Stimulated activated CD8-positive, alpha-beta memory T cell treated with anti-CD3 and anti-CD28 coated beads, Interleukin-4, amount 100 ng/mL, for 4 hours (primary cell): Measurements from ENCODE around the gene GCH1.
"Not testable (repeated sequence)": the region's sequence is repeated elsewhere in the genome, so short reads cannot be mapped to it uniquely, and the experiment has no call there.

Source experiments
- DNase-seq, 2 donors: peaks; one replicate each; pipeline ENCODE4 v3.0.0-alpha.2; 2020; ENCODE audit warnings: low read depth in 2 of 2, low spot score in 1 of 2

GCH1 gene

GRCh38 chr14:54902521-54903420, at the start of gene GCH1:
Gene GCH1 (minus strand): TSS chr14:54902826. CDS start chr14:54902663, 163 bp downstream.
- DNase-seq = peak; percentile 38 to 59

- no peak for DNase-seq
These were observed 44.6 kb upstream of the GCH1 start for GRCh38 chr14:54947230-54947629.

- DNase-seq = no peak
These were observed 43.9 kb upstream of the GCH1 start for GRCh38 chr14:54946500-54946899.

GRCh38 chr14:54944737-54945391, 42.2 kb upstream of the GCH1 start:
- DNase-seq = no peak

- DNase-seq = no peak
These were observed 40.3 kb upstream of the GCH1 start for GRCh38 chr14:54942913-54943312.

- DNase-seq = no peak
These were observed 34.2 kb upstream of the GCH1 start for GRCh38 chr14:54936816-54937215.

- DNase-seq = no peak
These were observed 33.3 kb upstream of the GCH1 start for GRCh38 chr14:54935958-54936357.

GRCh38 chr14:54935100-54935499, 32.5 kb upstream of the GCH1 start:
- no peak for DNase-seq

- DNase-seq = no peak
These were observed 30.4 kb upstream of the GCH1 start for GRCh38 chr14:54933006-54933405.

- no peak for DNase-seq
These were observed 29.1 kb upstream of the GCH1 start for GRCh38 chr14:54931598-54932340.

GRCh38 chr14:54931101-54931500, 28.5 kb upstream of the GCH1 start:
- DNase-seq = no peak

GRCh38 chr14:54929556-54929955, 26.9 kb upstream of the GCH1 start:
- no peak for DNase-seq

GRCh38 chr14:54928216-54928615, 25.6 kb upstream of the GCH1 start:
- DNase-seq = no peak

GRCh38 chr14:54927551-54927950, 24.9 kb upstream of the GCH1 start:
- no peak for DNase-seq

GRCh38 chr14:54926570-54926969, 23.9 kb upstream of the GCH1 start:
- not testable (repeated sequence) for DNase-seq

- DNase-seq = no peak
These were observed 20.0 kb upstream of the GCH1 start for GRCh38 chr14:54922598-54922997.

- no peak for DNase-seq
These were observed 17.4 kb upstream of the GCH1 start for GRCh38 chr14:54920052-54920451.

GRCh38 chr14:54919330-54919729, 16.7 kb upstream of the GCH1 start:
- no peak for DNase-seq

- DNase-seq = no peak
These were observed 15.8 kb upstream of the GCH1 start for GRCh38 chr14:54918427-54918826.

- DNase-seq = no peak
These were observed 13.5 kb upstream of the GCH1 start for GRCh38 chr14:54916101-54916500.

- DNase-seq = no peak
These were observed 7.4 kb upstream of the GCH1 start for GRCh38 chr14:54909817-54910558.
